GM19452 (cell line): Measurements from ENCODE around the gene ABCG1.

Experiments used
- ATAC-seq: cut with Tn5 transposase; IDR thresholded peaks from one replicate; pipeline ENCODE4 v1.9.1; 2021; ENCODE audit not compliant: unreplicated experiment

The ABCG1 gene

GRCh38 chr21:42250422-42251403 is 31.8 kb downstream of the ABCG1 start:
- ATAC-seq: no peak

- ATAC-seq: no peak
Observed at GRCh38 chr21:42251654-42252324, 32.8 kb downstream of the ABCG1 start.

- no peak for ATAC-seq
Observed at GRCh38 chr21:42252325-42252654, 33.4 kb downstream of the ABCG1 start.

GRCh38 chr21:42252778-42253340 is 33.9 kb downstream of the ABCG1 start:
- ATAC-seq: no peak

GRCh38 chr21:42253466-42253865 is 34.5 kb downstream of the ABCG1 start:
- ATAC-seq: no peak

GRCh38 chr21:42254083-42254482 is 35.1 kb downstream of the ABCG1 start:
- ATAC-seq: no peak

GRCh38 chr21:42254651-42255601 is 36.0 kb downstream of the ABCG1 start:
- no peak for ATAC-seq

GRCh38 chr21:42255825-42256224 is 36.9 kb downstream of the ABCG1 start:
- no peak for ATAC-seq

GRCh38 chr21:42256316-42256715 is 37.4 kb downstream of the ABCG1 start:
- no peak for ATAC-seq

- ATAC-seq: no peak
Observed at GRCh38 chr21:42257091-42257765, 38.3 kb downstream of the ABCG1 start.

- no peak for ATAC-seq
Observed at GRCh38 chr21:42258150-42258884, 39.4 kb downstream of the ABCG1 start.

- no peak for ATAC-seq
Observed at GRCh38 chr21:42258885-42259407, 40.0 kb downstream of the ABCG1 start.

GRCh38 chr21:42260121-42260520 is 41.2 kb downstream of the ABCG1 start:
- ATAC-seq: no peak

- ATAC-seq: no peak
Observed at GRCh38 chr21:42261829-42262200, 42.9 kb downstream of the ABCG1 start.

- ATAC-seq: no peak
Observed at GRCh38 chr21:42262831-42263231, 43.9 kb downstream of the ABCG1 start.

GRCh38 chr21:42263591-42264131 is 44.7 kb downstream of the ABCG1 start:
- no peak for ATAC-seq

GRCh38 chr21:42264245-42265195 is 45.6 kb downstream of the ABCG1 start:
- no peak for ATAC-seq

GRCh38 chr21:42265231-42265812 is 46.4 kb downstream of the ABCG1 start:
- no peak for ATAC-seq
